Prostate gland (tissue), 2 donors: ENCODE measurements around the gene DNMT3B. TPM values are rescaled to one million over a fixed set of nuclear protein-coding genes. Genes with fewer than 3 reads are reported as not detected.

Experiments
- DNase-seq: peaks from one replicate; pipeline ENCODE4 v3.0.0-alpha.2; 2019; ENCODE audit warnings: low spot score
- H3K27ac ChIP-seq, 2 donors: fragments of 200-600 bp; sonication (generic); 2 replicates each; pipeline ENCODE4 v1.5.1; 2017 to 2019
- H3K27me3 ChIP-seq: fragments of 200-600 bp; sonication (generic); replicated peaks from 2 replicates; pipeline ENCODE4 v1.5.1; 2019; ENCODE audit not compliant: insufficient read depth
- H3K36me3 ChIP-seq, 2 donors: fragments of 200-600 bp; sonication (generic); 1 replicate in 1 of 2; 2 replicates in 1 of 2; pipeline versions ENCODE4 v1.5.1 to v1.8.1; 2017 to 2019
- H3K4me1 ChIP-seq: fragments of 200-600 bp; sonication (generic); replicated peaks from 2 replicates; pipeline ENCODE4 v1.5.1; 2019
- H3K4me3 ChIP-seq, 2 donors: fragments of 200-600 bp; sonication (generic); 2 replicates each; pipeline ENCODE4 v1.5.1; 2017 to 2019
- H3K9me3 ChIP-seq: fragments of 200-600 bp; sonication (generic); 2 replicates; pipeline ENCODE4 v1.5.1; 2017
- POLR2A ChIP-seq: fragments of 450-650 bp; IDR thresholded peaks from one replicate; pipeline ENCODE4 v1.6.1; 2016; ENCODE audit warnings: antibody characterized with exemption, mild to moderate bottlenecking
- POLR2AphosphoS5 ChIP-seq: sonication (generic); formaldehyde crosslinking; IDR thresholded peaks from one replicate; pipeline ENCODE4 v1.6.1; 2017; ENCODE audit warnings: antibody characterized with exemption
- WGBS: methylation state at CpG from one replicate; pipeline ENCODE4 v1.1.5; 2018; 5-methylcytosine and 5-hydroxymethylcytosine counted together
- intact Hi-C: fragments of 100-400 bp; cut with DNase I; formaldehyde crosslinking; loops from one replicate; pipeline ENCODE4 v1.14.2; 2022
- total RNA-seq, 2 donors: library from RNA; depleted of rRNA; stranded (reverse); fragments of >200 nt; gene quantifications; one replicate each; pipeline ENCODE4 v1.1.0, GENCODE V29; 2016
- TF ChIP-seq, protein P1 (sequence below), 4 experiments: fragments of 200-600 bp in 2 of 4; fragments of 450-650 bp in 2 of 4; sonication (generic) in 2 of 4; IDR thresholded peaks; 1 replicate in 3 of 4; 2 replicates in 1 of 4; pipeline ENCODE4 v1.5.1; 2016 to 2019; ENCODE audit warnings: antibody characterized with exemption in 4 of 4, mild to moderate bottlenecking in 2 of 4, moderate library complexity in 2 of 4

DNMT3B gene
- total RNA-seq, 2 donors from 2014 or later, result 0.41 to 11.5 TPM

DNA sequence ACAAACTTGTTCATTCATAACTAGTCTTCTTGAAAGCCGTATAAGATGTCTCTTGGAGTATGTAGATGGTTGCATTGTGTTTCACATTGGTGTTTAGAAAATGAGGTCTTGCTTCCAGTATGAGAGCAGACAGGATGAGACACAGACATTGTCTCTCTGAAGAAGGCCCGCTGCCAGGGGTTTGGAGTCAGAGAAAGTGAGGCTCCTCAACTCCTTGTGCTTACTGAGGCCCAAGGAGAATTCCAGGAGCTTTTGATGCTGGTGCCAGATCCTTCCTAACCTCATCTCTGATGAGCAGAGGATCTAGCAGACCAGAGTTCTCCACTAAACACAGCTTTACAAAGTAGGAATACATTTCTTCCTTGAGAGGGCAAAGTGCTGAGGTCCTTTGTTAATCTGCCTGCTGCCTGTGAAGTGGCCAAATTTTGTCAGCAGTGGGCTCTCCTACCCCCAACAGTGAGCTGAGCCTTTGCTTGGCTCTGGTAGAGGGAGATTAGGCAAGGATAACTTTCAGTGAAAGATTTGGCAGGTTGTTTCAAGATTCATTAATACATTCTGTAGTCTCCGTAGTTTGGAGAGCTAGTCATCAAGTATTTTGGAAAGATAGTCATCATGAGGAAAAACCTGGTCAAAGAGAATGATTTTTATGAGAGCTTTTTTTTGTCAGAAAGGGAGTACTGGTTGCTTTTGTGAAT lies 67.3 kb downstream of the DNMT3B start:
- H3K27ac ChIP-seq, result peak overlapping the region; percentile 2 to 75
- H3K9me3 ChIP-seq, result no peaks in the 10 kb centered on the region
- TF ChIP-seq POLR2AphosphoS5, result no peak
- TF ChIP-seq POLR2A, result no peak
- TF ChIP-seq, protein P1, sequence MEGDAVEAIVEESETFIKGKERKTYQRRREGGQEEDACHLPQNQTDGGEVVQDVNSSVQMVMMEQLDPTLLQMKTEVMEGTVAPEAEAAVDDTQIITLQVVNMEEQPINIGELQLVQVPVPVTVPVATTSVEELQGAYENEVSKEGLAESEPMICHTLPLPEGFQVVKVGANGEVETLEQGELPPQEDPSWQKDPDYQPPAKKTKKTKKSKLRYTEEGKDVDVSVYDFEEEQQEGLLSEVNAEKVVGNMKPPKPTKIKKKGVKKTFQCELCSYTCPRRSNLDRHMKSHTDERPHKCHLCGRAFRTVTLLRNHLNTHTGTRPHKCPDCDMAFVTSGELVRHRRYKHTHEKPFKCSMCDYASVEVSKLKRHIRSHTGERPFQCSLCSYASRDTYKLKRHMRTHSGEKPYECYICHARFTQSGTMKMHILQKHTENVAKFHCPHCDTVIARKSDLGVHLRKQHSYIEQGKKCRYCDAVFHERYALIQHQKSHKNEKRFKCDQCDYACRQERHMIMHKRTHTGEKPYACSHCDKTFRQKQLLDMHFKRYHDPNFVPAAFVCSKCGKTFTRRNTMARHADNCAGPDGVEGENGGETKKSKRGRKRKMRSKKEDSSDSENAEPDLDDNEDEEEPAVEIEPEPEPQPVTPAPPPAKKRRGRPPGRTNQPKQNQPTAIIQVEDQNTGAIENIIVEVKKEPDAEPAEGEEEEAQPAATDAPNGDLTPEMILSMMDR (IDR thresholded peaks at IDR 0.05), result no peak
- intact Hi-C loops, result no loop called here
- 48% methylated on average over 3 of the region's 3 CpGs for WGBS
- no peaks in the 10 kb centered on the region for H3K36me3 ChIP-seq
- DNase-seq, result no peak
- no peaks in the 10 kb centered on the region for H3K27me3 ChIP-seq
- H3K4me1 ChIP-seq, result peaks cover 2% of the 10 kb centered on the region
- no peak overlapping the region for H3K4me3 ChIP-seq

DNA sequence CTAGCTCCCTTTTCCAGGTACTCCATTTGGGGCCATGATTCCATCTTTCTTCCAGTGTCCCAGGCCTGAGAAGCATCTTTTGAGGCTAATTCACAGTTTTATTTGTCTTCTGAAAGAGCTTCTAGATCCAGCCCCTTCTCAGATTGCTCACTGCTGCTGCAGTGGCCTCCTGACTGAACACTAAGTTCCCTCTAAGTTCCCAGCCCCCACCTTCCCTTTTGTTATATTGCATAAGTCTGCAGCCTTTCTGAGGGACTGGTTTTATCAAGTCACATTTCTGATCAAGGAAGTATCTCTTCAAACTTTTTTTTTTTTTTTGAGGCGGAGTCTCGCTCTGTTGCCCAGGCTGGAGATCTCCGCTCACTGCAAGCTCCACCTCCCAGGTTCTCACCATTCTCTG lies 68.3 kb downstream of the DNMT3B start:
- TF ChIP-seq POLR2A (no peak), POLR2AphosphoS5 (peak; percentile 58)
- TF ChIP-seq, protein P1 (IDR thresholded peaks at IDR 0.05), result no peak
- H3K4me3 ChIP-seq, result no peak overlapping the region
- no peaks in the 10 kb centered on the region for H3K36me3 ChIP-seq
- WGBS, result 83% methylated on average over 3 of the region's 3 CpGs
- peak; percentile 62 for DNase-seq
- no peaks in the 10 kb centered on the region for H3K27me3 ChIP-seq
- intact Hi-C loops, result no loop called here
- peak overlapping the region; percentile 13 to 75 for H3K27ac ChIP-seq
- H3K9me3 ChIP-seq, result no peaks in the 10 kb centered on the region
- peaks cover 2% of the 10 kb centered on the region for H3K4me1 ChIP-seq

DNA sequence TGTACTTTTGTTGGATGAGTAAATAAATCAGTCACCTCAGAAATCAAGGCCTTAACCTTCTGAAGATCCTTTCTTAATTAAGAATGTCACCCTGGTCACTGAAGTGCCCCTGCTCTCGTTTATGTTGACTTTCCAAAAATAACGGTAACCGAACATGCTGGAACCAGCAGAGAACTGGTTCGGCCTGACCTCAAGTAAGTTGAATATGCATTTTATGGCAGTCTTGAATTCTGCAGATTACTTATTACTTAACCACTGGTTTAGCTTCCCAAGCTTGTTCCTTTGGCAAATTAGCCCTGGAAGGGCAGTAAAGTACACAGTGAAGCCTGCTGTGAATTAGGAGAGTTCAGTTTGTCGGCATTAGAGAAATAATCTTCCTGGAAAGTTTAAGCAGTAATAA lies 69.8 kb downstream of the DNMT3B start:
- no peaks in the 10 kb centered on the region for H3K9me3 ChIP-seq
- H3K27me3 ChIP-seq, result no peaks in the 10 kb centered on the region
- peak overlapping the region; percentile 45 to 76 for H3K27ac ChIP-seq
- 24% methylated on average over 5 of the region's 5 CpGs for WGBS
- intact Hi-C loops, result no loop called here
- H3K4me3 ChIP-seq, result no peak overlapping the region
- TF ChIP-seq, protein P1 (IDR thresholded peaks at IDR 0.05), result no peak
- TF ChIP-seq POLR2A, result no peak
- peak; percentile 85 for TF ChIP-seq POLR2AphosphoS5
- H3K36me3 ChIP-seq, result peaks cover 0 to 3% of the 10 kb centered on the region in 2 donors
- peaks cover 2% of the 10 kb centered on the region for H3K4me1 ChIP-seq
- peak; percentile 55 for DNase-seq

DNA sequence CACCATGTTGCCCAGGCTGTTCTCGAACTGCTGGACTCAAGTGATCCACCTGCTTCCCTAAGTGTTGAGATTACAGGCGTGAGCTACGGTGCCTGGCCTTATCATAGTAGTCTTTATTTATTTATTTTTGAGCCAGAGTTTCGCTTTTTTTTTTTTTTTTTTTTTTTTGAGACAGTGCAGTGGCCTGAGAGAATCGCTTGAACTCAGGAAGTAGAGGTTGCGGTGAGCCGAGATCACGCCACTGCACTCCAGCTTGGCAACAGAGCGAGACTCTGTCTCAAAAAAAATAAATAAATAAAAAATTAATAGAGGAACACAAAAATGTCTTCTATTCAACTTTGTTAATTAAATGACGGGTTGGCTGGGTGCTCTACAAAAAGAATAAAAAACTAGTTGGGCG lies 70.5 kb downstream of the DNMT3B start:
- no peaks in the 10 kb centered on the region for H3K27me3 ChIP-seq
- intact Hi-C loops, result no loop called here
- peak overlapping the region; percentile 57 to 76 for H3K27ac ChIP-seq
- WGBS, result 59% methylated on average over 11 of the region's 11 CpGs
- peaks cover 0 to 10% of the 10 kb centered on the region in 2 donors for H3K36me3 ChIP-seq
- no peak for DNase-seq
- TF ChIP-seq, protein P1 (IDR thresholded peaks at IDR 0.05), result no peak
- TF ChIP-seq POLR2AphosphoS5 (no peak), POLR2A (no peak)
- H3K4me1 ChIP-seq, result peaks cover 2% of the 10 kb centered on the region
- H3K9me3 ChIP-seq, result no peaks in the 10 kb centered on the region
- no peak overlapping the region for H3K4me3 ChIP-seq

DNA sequence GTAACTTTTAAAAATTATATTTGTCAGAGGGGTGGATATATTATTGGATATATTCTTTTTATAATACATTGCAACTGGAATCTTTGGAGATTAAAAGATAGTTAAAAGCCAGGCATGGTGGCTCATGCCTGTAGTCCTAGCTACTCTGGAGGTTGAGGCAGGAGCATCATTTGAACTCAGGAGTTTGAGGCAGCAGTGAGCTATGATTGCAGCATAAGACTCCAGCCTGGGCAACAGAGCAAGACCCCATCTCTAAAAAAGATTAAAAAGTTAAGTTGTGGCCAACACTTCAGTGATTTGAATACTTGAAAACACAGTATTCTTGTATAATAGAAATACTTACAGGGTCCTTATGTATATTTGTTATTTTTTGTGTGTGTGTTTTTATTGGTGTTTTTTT lies 72.8 kb downstream of the DNMT3B start:
- TF ChIP-seq, protein P1 (IDR thresholded peaks at IDR 0.05), result no peak
- TF ChIP-seq POLR2A (no peak), POLR2AphosphoS5 (no peak)
- H3K4me3 ChIP-seq, result no peak overlapping the region
- no peaks in the 10 kb centered on the region for H3K27me3 ChIP-seq
- no peak for DNase-seq
- intact Hi-C loops, result no loop called here
- no peaks in the 10 kb centered on the region for H3K9me3 ChIP-seq
- H3K27ac ChIP-seq, result no peak overlapping the region
- H3K36me3 ChIP-seq, result peaks cover 0 to 13% of the 10 kb centered on the region in 2 donors
- no peaks in the 10 kb centered on the region for H3K4me1 ChIP-seq
